ENCODE measurements around the gene WLS. TPM values are rescaled to one million over a fixed set of nuclear protein-coding genes. Genes with fewer than 3 reads are reported as not detected.

The WLS gene
- total and polyA plus RNA-seq, 4 donors, result 29.9 to 81.5 (median 51.8) TPM

DNA sequence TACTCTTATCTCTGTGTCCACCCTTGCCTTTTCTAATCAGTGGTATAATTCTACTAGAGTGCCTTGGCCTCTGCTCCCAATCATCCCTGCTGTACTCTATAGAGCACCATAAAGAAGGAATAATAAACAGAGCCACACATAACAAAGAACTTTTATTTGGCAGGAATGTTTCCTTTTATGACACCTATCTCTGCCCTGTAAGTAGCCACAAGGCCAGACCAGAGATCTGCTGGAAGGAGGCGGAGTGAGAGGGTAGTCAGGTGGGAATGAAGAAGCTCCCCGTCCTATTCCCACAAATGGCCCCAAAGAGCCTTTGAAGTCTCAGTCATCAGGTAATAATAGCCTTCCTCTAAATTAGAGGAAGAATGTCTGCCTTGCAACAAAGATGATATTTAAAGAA, 32.7 kb downstream of the WLS start:
- WGBS, 2 donors, result 96 to 97% methylated on average over 2 of the region's 2 CpGs
- no peak for ATAC-seq (ENCODE audit: low FRiP score)

DNA sequence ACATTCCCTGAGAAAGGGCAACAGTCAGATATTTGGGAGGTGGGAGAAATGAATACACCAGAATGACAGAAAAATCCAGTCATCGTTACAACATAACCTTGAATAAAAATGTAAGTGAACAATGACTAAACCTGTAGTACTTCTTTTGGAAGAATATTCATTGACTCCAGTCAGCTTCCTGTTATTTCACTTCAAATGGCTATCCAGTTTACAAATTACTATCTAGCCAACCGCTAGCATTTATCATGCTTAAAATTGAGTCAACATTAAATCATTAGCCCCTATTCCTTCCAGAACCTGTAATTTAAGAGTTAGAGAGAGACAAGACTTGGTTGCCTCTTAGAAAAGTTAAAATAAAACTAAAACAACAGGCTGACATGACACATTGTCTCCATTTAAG, 33.6 kb downstream of the WLS start:
- DNase-seq, result no peak
- intact Hi-C loops (cut with DNase I), result loop anchor here in 1 of 2 donors (5.0 kb wide), 1 partner anchor 34 kb away; the partner anchor contains the start of gene WLS
- Histone ChIP-seq H3K27me3 (ENCODE audit: control insufficient read depth in 1 of 2, insufficient read depth in 2 of 2, low read length in 1 of 2) (no peaks in the 10 kb centered on the region), H3K4me1 (ENCODE audit: control insufficient read depth in 1 of 2, insufficient read depth in 2 of 2, low read length in 2 of 2) (peaks cover 2 to 10% of the 10 kb centered on the region in 2 donors), H3K4me3 (ENCODE audit: low read length in 2 of 2) (no peak overlapping the region), H3K27ac (ENCODE audit: low read depth in 1 of 2, low read length in 2 of 2) (no peak overlapping the region), H3K36me3 (ENCODE audit: control insufficient read depth in 1 of 2, insufficient read depth in 2 of 2, low read length in 1 of 2) (peaks cover 0 to 2% of the 10 kb centered on the region in 2 donors), H3K9me3 (ENCODE audit: control insufficient read depth, low read length) (no peaks in the 10 kb centered on the region)
- no peak for ATAC-seq (ENCODE audit: low FRiP score)
- 62 to 79% methylated on average over 2 of the region's 2 CpGs for WGBS, 2 donors

More for the DNA sequence above, 32.7 kb downstream of the WLS start:
- Histone ChIP-seq H3K27me3 (ENCODE audit: control insufficient read depth in 1 of 2, insufficient read depth in 2 of 2, low read length in 1 of 2) (no peaks in the 10 kb centered on the region), H3K4me3 (ENCODE audit: low read length in 2 of 2) (no peak overlapping the region), H3K36me3 (ENCODE audit: control insufficient read depth in 1 of 2, insufficient read depth in 2 of 2, low read length in 1 of 2) (no peaks in the 10 kb centered on the region), H3K9me3 (ENCODE audit: control insufficient read depth, low read length) (no peaks in the 10 kb centered on the region), H3K4me1 (ENCODE audit: control insufficient read depth in 1 of 2, insufficient read depth in 2 of 2, low read length in 2 of 2) (peaks cover 2 to 7% of the 10 kb centered on the region in 2 donors), H3K27ac (ENCODE audit: low read depth in 1 of 2, low read length in 2 of 2) (no peak overlapping the region)
- intact Hi-C loops (cut with DNase I), result loop anchor here in 1 of 2 donors (5.0 kb wide), 1 partner anchor 33 kb away; the partner anchor contains the start of gene WLS
- DNase-seq, result no peak

DNA sequence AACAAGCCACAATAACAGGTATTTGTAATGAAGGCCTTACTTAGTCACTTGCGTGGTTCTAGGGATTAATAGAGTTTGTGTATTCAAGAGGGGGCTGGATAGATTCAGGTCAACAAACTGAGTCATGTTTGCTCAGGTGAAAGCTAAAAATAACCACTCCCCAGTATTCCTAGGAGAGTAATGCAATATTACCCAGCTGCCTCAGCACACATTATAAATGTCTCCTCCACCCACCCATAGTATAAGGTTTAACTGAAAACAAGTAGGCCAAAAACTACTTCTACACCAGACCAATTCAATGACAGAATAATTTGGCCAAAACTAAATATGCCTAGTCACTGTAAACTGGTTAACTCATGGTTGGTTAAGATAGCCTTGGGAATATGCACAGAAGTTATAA, 34.4 kb downstream of the WLS start:
- intact Hi-C loops (cut with DNase I), result loop anchor here in 1 of 2 donors (5.0 kb wide), 1 partner anchor 34 kb away; the partner anchor contains the start of gene WLS
- no peak for DNase-seq
- ATAC-seq (ENCODE audit: low FRiP score), result no peak
- peaks cover 0 to 2% of the 10 kb centered on the region in 2 donors for H3K36me3 ChIP-seq (ENCODE audit: control insufficient read depth in 1 of 2, insufficient read depth in 2 of 2, low read length in 1 of 2)
- H3K9me3 ChIP-seq (ENCODE audit: control insufficient read depth, low read length), result no peaks in the 10 kb centered on the region
- no peak overlapping the region for H3K27ac ChIP-seq (ENCODE audit: low read depth in 1 of 2, low read length in 2 of 2)
- no peak overlapping the region for H3K4me3 ChIP-seq (ENCODE audit: low read length in 2 of 2)
- WGBS, 2 donors, result 59 to 65% methylated on average over 1 of the region's 1 CpG
- H3K4me1 ChIP-seq (ENCODE audit: control insufficient read depth in 1 of 2, insufficient read depth in 2 of 2, low read length in 2 of 2), result peaks cover 2 to 10% of the 10 kb centered on the region in 2 donors
- H3K27me3 ChIP-seq (ENCODE audit: control insufficient read depth in 1 of 2, insufficient read depth in 2 of 2, low read length in 1 of 2), result no peaks in the 10 kb centered on the region

DNA sequence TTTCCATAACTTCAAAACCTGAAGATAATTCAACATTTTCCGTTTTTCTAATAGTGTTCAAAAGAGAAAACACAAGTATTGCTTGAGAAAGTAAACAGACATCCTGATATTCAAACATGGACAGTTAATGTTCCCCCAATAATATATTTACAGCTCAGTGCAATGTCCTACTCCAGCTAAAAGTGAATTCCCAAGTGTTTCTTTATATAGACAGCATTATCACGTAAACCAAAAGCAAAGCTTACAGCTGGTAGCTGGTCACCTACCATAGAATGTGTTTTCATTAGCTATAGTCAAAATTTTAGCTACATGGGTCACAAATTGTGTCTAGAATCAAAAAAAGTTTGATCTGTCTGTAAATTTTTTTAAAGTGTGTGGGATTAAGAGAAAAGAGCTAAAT, 34.9 kb downstream of the WLS start:
- peaks cover 2 to 7% of the 10 kb centered on the region in 2 donors for H3K4me1 ChIP-seq (ENCODE audit: control insufficient read depth in 1 of 2, insufficient read depth in 2 of 2, low read length in 2 of 2)
- no peaks in the 10 kb centered on the region for H3K9me3 ChIP-seq (ENCODE audit: control insufficient read depth, low read length)
- DNase-seq (no peak), ATAC-seq (ENCODE audit: low FRiP score) (no peak)
- no peak overlapping the region for H3K4me3 ChIP-seq (ENCODE audit: low read length in 2 of 2)
- peaks cover 0 to 2% of the 10 kb centered on the region in 2 donors for H3K36me3 ChIP-seq (ENCODE audit: control insufficient read depth in 1 of 2, insufficient read depth in 2 of 2, low read length in 1 of 2)
- intact Hi-C loops (cut with DNase I), result loop anchor here in 1 of 2 donors (5.0 kb wide), 1 partner anchor 35 kb away; the partner anchor contains the start of gene WLS
- H3K27ac ChIP-seq (ENCODE audit: low read depth in 1 of 2, low read length in 2 of 2), result peak overlapping the region in 1 of 2 donors; percentile 43
- no peaks in the 10 kb centered on the region for H3K27me3 ChIP-seq (ENCODE audit: control insufficient read depth in 1 of 2, insufficient read depth in 2 of 2, low read length in 1 of 2)
- 47 to 52% methylated on average over 2 of the region's 2 CpGs for WGBS, 2 donors

DNA sequence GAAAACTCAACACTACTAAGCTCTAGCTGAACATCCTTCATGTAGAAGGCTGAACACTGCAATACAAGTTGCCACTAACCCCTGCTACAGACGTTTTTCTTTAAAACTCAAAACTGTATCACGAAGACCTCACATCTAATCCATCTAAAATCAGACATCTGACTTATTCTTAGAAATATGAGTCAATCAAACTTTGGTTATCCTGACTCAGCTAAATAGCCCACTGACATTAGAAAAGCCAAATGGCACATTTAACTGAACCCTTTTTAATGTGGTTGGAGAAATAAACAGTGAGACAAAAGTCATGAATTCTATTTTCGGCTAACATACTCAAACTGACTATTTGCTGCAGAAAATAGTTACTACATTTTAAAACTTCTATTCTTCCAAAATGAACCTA, 35.6 kb downstream of the WLS start:
- no peaks in the 10 kb centered on the region for H3K9me3 ChIP-seq (ENCODE audit: control insufficient read depth, low read length)
- intact Hi-C loops (cut with DNase I), result loop anchor here in 1 of 2 donors (5.0 kb wide), 1 partner anchor 36 kb away; the partner anchor contains the start of gene WLS
- ATAC-seq (ENCODE audit: low FRiP score) (peak; percentile 29), DNase-seq (no peak)
- H3K4me3 ChIP-seq (ENCODE audit: low read length in 2 of 2), result no peak overlapping the region
- 6% methylated on average over 3 of the region's 3 CpGs for WGBS, 2 donors
- peaks cover 0 to 2% of the 10 kb centered on the region in 2 donors for H3K36me3 ChIP-seq (ENCODE audit: control insufficient read depth in 1 of 2, insufficient read depth in 2 of 2, low read length in 1 of 2)
- no peaks in the 10 kb centered on the region for H3K27me3 ChIP-seq (ENCODE audit: control insufficient read depth in 1 of 2, insufficient read depth in 2 of 2, low read length in 1 of 2)
- no peak overlapping the region for H3K27ac ChIP-seq (ENCODE audit: low read depth in 1 of 2, low read length in 2 of 2)
- H3K4me1 ChIP-seq (ENCODE audit: control insufficient read depth in 1 of 2, insufficient read depth in 2 of 2, low read length in 2 of 2), result peaks cover 0 to 4% of the 10 kb centered on the region in 2 donors

DNA sequence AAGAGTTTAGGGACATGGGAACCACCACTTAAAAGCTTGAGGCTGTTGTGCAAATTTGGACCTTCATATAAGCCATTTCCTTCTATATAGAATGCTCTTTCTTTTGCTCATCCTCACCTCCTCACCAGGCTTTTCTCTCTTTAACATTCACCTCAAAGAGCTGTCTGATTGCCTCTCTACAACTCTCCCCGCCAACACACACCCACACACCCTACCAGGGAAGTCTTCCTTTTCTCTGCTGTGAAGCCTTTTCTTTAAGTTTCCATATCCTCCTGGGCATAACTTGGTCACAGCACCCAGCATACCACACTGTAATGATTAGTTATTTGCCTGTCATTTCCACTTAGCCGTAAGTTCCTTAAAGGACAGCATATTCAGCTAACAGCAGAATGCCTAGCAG, 40.6 kb downstream of the WLS start:
- no peak for ATAC-seq (ENCODE audit: low FRiP score)
- 94 to 96% methylated on average over 2 of the region's 2 CpGs for whole genome bisulfite sequencing, 2 donors

DNA sequence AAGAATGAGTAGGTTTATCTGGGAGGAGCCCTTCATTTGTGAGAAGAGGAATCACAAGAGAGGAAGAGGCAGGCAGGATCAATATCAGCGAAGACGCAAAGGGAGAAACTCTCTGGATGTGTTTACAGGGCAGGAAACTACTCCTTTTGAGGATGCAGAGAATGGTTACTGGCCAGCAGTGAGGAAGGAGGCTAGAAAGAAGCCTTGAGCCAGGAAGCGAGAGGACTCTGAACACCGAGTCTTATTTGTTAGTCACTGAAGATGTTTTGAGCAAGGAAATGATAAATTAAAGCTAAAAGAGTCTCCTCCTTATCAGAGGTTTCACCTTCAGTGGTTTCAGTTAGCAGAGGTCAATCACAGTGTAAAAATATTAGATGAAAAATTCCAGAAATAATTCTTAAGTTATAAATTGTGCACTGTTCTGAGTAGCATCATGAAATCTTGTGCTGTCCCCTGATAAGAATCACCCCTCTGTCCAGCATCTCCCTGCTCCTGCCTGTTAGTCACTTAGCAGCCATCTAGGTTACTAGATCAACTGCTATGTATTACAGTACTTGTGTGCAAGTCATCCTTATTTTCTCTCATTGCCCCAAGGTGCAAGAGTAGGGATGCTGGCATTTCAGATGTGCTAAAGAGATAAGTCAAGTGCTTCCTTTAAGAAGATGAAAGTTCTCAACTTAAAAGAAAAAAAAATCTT, 43.5 kb downstream of the WLS start:
- Histone ChIP-seq H3K4me3 (ENCODE audit: low read length in 2 of 2) (no peak overlapping the region), H3K4me1 (ENCODE audit: control insufficient read depth in 1 of 2, insufficient read depth in 2 of 2, low read length in 2 of 2) (peaks cover 0 to under 1% of the 10 kb centered on the region in 2 donors), H3K27me3 (ENCODE audit: control insufficient read depth in 1 of 2, insufficient read depth in 2 of 2, low read length in 1 of 2) (no peaks in the 10 kb centered on the region), H3K36me3 (ENCODE audit: control insufficient read depth in 1 of 2, insufficient read depth in 2 of 2, low read length in 1 of 2) (peaks cover 0 to 2% of the 10 kb centered on the region in 2 donors), H3K9me3 (ENCODE audit: control insufficient read depth, low read length) (no peaks in the 10 kb centered on the region), H3K27ac (ENCODE audit: low read depth in 1 of 2, low read length in 2 of 2) (no peak overlapping the region)
- ATAC-seq (ENCODE audit: low FRiP score) (no peak), DNase-seq (no peak)
- intact Hi-C loops (cut with DNase I), result no loop called here
- WGBS, 2 donors, result 83 to 87% methylated on average over 4 of the region's 4 CpGs

More for the DNA sequence above, 40.6 kb downstream of the WLS start:
- Histone ChIP-seq H3K36me3 (ENCODE audit: control insufficient read depth in 1 of 2, insufficient read depth in 2 of 2, low read length in 1 of 2) (peaks cover 0 to 3% of the 10 kb centered on the region in 2 donors), H3K27ac (ENCODE audit: low read depth in 1 of 2, low read length in 2 of 2) (no peak overlapping the region), H3K27me3 (ENCODE audit: control insufficient read depth in 1 of 2, insufficient read depth in 2 of 2, low read length in 1 of 2) (no peaks in the 10 kb centered on the region), H3K9me3 (ENCODE audit: control insufficient read depth, low read length) (no peaks in the 10 kb centered on the region), H3K4me3 (ENCODE audit: low read length in 2 of 2) (no peak overlapping the region), H3K4me1 (ENCODE audit: control insufficient read depth in 1 of 2, insufficient read depth in 2 of 2, low read length in 2 of 2) (peaks cover 0 to 2% of the 10 kb centered on the region in 2 donors)
- intact Hi-C loops (cut with DNase I), result no loop called here
- no peak for DNase-seq

DNA sequence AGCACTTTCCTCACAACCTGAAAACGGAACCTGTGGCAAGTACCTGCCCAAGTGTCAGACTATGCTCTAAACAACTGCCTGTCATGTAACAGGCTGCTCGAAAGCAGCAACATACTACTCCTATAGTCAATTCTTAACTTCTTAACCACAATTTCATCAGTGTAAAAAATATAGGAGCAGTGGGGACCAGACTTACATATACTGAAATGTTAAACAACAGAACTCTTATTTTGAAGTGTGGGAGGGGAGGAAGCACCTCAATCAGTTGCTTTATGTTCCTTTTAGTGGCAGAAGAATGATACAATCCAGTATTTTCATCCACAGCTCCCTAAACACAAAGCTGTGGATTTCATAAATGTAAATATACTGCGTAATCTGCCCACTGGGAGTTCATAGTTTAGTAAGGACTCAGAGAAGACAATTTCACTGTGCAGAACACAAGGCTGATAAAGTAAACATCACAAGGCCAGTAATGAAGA, 44.2 kb downstream of the WLS start:
- Histone ChIP-seq H3K4me1 (ENCODE audit: control insufficient read depth in 1 of 2, insufficient read depth in 2 of 2, low read length in 2 of 2) (no peaks in the 10 kb centered on the region), H3K36me3 (ENCODE audit: control insufficient read depth in 1 of 2, insufficient read depth in 2 of 2, low read length in 1 of 2) (peaks cover 0 to 1% of the 10 kb centered on the region in 2 donors), H3K27ac (ENCODE audit: low read depth in 1 of 2, low read length in 2 of 2) (no peak overlapping the region), H3K27me3 (ENCODE audit: control insufficient read depth in 1 of 2, insufficient read depth in 2 of 2, low read length in 1 of 2) (no peaks in the 10 kb centered on the region), H3K9me3 (ENCODE audit: control insufficient read depth, low read length) (no peaks in the 10 kb centered on the region), H3K4me3 (ENCODE audit: low read length in 2 of 2) (no peak overlapping the region)
- ATAC-seq (ENCODE audit: low FRiP score) (no peak), DNase-seq (no peak)
- WGBS, 2 donors, result 86 to 89% methylated on average over 3 of the region's 3 CpGs
- intact Hi-C loops (cut with DNase I), result no loop called here

DNA sequence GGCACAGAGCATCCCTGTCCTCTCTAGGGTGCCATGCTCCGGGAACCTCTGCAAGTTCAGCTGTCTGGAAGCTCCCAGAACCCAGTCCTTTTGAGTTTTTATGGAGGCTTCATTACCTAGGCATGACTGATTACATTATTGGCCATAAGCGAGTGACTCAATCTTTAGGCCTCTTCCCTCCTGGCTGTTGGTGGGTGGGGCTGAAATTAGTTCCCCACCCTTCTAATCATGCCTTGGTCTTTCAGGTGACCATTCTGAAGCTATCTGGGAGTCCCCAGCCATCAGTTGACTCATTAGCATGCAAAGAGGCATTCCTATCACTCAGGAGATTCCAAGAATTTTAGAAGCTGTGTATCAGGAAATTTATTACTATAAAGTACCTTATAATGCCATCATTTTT, 46.6 kb downstream of the WLS start:
- H3K27ac ChIP-seq (ENCODE audit: low read depth in 1 of 2, low read length in 2 of 2), result no peak overlapping the region
- H3K4me3 ChIP-seq (ENCODE audit: low read length in 2 of 2), result no peak overlapping the region
- H3K27me3 ChIP-seq (ENCODE audit: control insufficient read depth in 1 of 2, insufficient read depth in 2 of 2, low read length in 1 of 2), result no peaks in the 10 kb centered on the region
- H3K36me3 ChIP-seq (ENCODE audit: control insufficient read depth in 1 of 2, insufficient read depth in 2 of 2, low read length in 1 of 2), result peaks cover 0 to 1% of the 10 kb centered on the region in 2 donors
- no peaks in the 10 kb centered on the region for H3K9me3 ChIP-seq (ENCODE audit: control insufficient read depth, low read length)
- intact Hi-C loops (cut with DNase I), result no loop called here
- 50 to 97% methylated on average over 2 of the region's 2 CpGs for WGBS, 2 donors
- ATAC-seq (ENCODE audit: low FRiP score) (no peak), DNase-seq (no peak)
- no peaks in the 10 kb centered on the region for H3K4me1 ChIP-seq (ENCODE audit: control insufficient read depth in 1 of 2, insufficient read depth in 2 of 2, low read length in 2 of 2)

All from aorta (tissue), 5 donors.